GM11168 (cell line): ENCODE results near the gene DCAF15.

Experiments used
- in situ Hi-C: fragments of 300-500 bp; cut with MboI; formaldehyde crosslinking; loops from one replicate; pipeline ENCODE4 v1.12.0; 2022; ENCODE audit warnings: low sequenced_read_pairs; ENCODE audit not compliant: unreplicated experiment

Gene DCAF15

GRCh38 chr19:14006085-14006765 is 53.9 kb downstream of the DCAF15 start, which contains the start of gene RFX1:
Gene RFX1 (minus strand): TSS chr19:14006320. CDS start chr19:13993843, 12,477 bp downstream.
- in situ Hi-C loops = no loop called here

- in situ Hi-C loops = no loop called here
Observed at GRCh38 chr19:14006766-14007562, 54.7 kb downstream of the DCAF15 start.
